ENCODE results near the gene FBXL20.
"Not testable (repeated sequence)": the region's sequence is repeated elsewhere in the genome, so short reads cannot be mapped to it uniquely, and the experiment has no call there.

Gene FBXL20

DNA sequence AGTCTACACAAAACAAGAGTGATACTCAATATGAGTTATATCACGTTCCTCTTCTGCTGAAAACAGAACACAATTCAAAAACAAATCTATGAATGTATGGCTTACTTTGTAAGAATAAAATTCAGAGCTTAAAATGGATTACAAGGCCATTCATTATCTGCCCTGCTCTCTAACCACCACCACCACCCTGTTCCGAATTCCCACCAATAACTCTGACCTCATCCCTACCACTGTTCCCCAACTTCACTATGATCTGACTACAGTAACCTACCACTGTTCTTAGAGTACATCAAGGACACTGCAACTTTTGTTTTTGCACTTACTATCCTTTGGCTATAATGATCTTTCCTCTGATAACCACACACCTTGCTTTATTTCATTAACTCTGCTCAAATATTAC, 21.3 kb downstream of the FBXL20 start:
- no peak for DNase-seq

DNA sequence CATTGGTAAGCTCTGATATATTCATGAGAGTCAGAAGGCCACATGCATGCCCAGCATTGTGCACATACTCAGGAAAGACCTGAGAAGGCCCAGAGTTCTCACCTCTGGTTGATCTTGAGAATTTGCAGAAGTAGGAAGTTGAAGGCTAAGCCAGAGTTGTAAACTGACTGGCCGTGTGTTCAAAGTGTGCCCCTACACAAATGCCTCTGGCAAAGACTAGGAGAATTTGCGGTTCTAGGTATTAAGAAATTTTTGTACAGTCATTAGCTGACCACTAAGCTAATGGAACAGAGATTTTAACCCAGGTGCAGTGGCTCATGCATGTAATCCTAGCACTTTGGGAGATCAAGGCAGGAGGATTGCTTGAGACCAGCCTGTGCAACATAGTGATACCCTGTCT, 25.0 kb downstream of the FBXL20 start:
- no peak for DNase-seq

DNA sequence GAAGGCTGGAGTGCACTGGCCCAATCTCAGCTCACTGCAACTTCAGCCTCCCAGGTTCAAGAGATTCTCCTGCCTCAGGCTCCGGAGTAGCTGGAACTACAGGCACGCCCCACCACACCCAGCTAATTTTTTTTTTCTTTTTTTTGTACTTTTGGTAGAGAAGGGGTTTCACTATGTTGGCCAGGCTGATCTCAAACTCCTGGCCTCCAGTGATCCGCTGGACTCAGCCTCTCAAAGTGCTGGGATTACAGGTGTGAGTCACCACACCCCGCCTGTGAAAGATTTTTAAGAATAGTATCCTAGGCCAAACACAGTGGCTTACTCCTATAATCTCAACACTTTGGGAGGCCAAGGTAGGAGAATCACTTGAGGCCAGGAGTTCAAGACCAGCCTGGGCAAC, 33.6 kb downstream of the FBXL20 start:
- not testable (repeated sequence) for DNase-seq

DNA sequence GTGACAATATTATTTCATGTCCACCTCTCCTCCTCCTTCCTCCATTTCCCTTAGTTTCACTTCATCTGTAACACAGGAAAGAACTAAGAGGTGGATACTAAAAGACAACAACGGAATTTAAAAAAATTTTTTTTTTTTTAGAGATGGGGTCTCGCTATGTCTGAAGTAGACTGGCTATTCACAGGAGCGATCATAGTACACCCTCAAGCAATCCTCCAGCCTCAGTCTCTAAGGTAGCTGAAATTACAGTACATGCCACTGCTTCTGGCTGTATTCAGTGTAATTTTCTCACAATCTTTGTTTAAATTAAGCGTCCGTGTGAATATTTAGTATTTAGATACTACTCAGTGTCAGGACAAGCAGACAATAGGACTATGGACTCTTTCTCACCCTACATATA, 35.6 kb downstream of the FBXL20 start:
- no peak for DNase-seq

DNA sequence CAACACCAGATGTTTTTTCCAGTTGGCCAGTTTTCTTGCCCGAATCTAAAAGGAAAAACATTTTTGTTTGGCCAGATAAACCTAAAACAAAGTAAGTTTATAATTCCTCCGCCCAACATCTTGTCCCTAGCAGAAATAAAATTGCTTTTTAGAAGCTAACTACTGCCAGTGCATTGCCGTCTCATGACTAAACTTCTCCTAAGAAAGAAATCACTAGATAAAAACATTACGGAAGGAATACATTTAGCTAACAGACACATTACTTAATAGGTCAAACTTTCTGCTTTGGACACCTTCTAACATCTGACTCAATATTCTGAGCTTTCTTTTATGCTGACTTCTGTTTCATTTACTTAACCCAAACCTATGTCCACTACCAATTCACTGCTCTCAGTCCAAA, 36.2 kb downstream of the FBXL20 start:
- DNase-seq, result no peak

DNA sequence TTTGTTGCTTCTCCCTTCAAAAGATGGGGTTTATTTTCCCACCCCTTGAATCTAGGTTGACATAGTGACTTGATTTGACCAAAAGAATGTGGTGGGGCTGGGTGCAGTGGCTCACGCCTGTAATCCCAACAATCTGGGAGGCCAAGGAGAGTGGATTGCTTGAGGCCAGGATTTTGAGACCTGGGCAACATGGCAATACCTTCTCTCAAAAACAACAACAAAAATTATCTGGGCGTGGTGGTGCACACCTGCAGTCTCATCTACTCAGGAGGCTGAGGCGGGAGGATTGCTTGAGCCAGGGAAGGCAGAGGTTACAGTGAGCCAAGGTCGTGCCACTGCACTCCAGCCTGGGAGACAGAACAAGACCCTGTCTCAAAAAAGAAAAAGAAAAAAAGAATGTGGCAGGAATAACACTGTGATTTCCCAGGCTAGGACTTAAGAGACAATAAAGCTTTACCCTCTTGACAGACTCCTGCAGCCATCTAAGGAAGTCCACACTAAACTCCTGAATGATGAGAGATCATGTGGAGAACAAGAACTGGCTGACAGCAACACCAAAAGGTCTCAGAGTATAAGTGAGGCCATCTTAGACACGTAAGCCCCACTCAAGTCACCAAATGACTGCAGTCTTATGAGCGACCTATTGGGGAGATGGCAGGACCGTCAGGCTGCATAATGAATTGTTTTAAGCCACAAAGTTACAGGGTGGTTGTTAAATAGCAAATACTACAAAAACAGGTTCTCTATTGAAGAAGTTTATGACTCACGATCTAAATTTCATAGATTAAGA, 37.0 kb downstream of the FBXL20 start:
- no peak for DNase-seq

DNA sequence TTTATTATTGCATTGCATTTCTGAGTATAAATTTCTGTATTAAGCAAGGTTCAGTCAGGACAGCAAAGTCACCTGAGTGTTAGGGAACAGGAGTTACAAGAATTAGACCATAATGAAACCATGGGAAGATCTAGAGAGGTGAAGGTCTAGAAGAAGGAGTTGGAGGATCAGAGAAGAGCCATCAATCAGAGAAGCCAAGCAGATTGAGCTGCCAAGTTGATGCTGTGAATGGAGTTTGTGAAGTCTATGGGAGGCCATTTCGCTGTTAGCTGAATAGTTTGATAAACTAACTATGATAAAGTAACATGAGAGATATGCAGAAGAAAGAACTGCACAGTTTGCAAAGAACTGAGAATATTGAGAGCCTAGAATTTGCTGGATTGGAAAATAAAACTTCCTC, 40.4 kb downstream of the FBXL20 start:
- no peak for DNase-seq

DNA sequence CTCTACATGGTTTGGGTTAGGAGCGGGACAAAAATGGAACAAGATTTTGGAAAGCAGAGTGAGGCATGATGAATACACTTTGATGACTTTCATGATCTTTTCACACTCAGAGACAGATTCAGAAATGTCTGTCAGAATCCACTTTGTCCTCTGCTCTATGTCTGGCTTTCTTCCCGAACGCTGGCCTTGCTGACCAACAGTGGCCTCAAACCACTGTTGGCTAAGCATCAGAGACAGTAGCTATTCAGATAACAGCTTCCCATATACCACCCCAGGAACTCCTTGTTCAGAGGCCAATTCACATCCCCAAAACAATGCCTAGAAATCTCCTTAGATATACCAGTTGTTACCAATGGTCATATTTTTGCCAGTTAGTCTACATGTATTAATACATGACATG, 40.9 kb downstream of the FBXL20 start:
- DNase-seq, result no peak

DNA sequence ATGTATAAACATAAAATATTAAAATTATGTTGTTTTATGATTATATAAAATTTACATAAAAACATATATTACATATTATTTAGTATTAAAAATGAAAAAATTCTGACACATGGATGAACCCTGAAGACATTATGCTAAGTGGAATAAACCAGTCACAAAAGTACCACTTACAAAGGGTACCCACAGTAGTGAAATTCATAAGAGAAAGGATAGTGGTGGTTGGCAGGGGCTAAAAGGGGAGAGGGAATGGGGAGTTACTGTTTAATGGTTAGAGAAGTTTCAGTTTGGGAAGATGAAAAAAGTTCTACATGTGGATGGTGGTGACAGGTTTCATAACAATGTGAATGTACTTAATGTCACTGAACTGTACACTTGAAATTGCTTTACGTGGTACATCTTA, 41.4 kb downstream of the FBXL20 start:
- DNase-seq, result no peak

DNA sequence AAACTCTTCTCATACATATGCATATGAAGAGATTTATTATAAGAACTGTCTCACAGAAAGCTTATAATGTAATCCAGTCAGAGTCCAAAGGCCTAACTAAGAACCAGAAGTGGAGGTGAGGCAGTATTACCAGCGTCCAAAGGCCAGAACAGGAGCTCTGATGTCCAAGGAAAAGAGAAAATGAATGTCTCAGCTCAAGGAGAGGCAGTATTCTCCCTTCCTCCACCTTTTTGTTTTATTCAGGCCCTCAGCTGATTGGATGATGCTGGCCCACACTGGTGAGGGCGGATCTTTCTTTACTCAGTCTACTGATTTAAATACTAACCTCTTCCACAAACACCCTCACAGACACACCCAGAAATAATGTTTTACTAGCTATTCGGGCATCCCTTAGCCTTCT, 43.4 kb downstream of the FBXL20 start:
- no peak for DNase-seq

DNA sequence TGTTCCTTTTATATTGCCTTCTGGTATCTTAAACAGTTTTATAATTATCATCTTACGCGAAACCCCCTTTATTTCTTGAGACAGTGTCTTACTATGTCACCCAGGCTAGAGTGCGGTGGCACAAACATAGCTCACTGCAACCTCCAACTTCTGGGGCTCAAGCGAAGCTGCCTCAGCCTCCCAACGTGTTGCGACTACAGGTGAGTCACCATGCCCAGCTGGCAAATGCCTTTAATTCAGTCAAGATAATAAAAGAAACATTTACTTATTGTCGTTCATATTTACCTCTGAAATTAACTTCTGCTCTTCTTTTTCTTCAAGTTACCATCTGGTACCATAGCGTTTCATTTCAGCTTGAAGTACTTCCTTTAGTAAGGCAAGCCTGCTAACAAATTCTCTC, 43.9 kb downstream of the FBXL20 start:
- no peak for DNase-seq

DNA sequence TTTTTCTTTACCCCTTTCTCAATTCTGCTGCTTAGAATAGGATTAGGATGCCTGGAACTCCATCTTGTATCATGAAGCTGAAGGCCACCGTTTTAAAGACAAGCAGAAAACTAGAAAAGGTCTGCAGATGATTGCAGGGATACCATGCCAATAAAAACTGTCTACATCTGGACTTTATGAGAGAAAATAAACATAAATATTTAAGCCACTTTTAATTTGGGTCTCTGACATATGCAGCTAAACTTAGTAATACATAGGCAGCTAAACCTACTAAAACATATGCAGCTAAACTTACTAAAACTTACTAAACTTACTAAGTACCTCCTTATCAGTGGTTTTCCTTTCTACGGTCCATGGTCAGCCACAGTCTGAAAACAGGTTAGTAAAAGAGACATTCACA, 48.4 kb downstream of the FBXL20 start:
- DNase-seq, result no peak

DNA sequence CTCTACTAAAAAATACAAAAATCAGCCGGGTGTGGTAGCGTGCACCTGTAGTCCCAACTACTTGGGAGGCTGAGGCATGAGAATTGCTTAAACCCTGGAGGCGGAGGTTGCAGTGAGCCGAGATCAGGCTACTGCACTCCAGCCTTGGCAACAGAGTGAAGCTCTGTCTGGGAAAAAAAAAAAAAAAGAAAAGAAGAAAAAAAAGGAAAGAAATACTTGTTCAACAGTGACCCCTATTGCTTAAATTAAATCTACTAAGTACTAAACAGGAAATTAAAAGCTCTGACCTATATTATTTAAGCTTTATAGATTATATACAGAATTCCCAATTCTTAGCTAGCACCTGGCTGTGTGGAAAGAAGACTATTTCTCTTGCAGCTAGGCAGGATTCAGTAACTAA, 48.9 kb downstream of the FBXL20 start:
- no peak for DNase-seq

DNA sequence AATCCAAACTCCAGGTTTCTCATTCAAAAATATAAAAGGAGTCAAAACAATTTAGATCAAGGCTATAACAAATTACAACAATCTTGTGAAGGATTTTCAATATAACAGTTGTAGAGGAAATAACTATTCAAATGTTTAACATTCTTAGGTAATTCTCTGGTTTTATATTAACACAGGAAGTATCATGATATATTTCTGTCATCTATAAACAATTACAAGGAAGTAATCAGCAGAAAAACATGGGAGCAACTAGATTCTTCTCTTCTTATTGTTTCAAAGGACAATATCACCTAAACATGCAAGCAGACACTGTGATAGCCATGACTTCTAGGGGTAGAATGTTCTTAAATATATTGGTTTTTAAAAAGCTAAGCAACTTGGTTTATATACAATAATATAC, 49.9 kb downstream of the FBXL20 start:
- no peak for DNase-seq

DNA sequence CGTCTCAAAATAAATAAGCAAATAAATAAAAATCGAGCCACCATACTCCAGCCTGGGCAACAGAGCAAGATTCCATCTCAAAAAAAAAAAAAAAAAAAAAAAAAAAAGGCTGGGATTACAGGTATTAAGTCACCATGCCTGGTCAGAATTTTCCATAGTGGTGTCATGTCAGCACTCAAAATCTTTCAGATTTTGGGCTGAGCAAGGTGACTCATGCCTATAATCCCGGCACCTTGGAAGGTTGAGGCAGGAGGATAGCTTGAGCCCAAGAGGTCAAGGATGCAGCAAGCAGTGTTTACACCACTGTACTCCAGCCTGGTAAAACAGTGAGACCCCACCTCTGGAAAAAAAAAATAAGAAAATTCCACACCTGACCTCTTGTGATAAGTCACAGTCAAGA, 52.2 kb downstream of the FBXL20 start:
- no peak for DNase-seq

DNA sequence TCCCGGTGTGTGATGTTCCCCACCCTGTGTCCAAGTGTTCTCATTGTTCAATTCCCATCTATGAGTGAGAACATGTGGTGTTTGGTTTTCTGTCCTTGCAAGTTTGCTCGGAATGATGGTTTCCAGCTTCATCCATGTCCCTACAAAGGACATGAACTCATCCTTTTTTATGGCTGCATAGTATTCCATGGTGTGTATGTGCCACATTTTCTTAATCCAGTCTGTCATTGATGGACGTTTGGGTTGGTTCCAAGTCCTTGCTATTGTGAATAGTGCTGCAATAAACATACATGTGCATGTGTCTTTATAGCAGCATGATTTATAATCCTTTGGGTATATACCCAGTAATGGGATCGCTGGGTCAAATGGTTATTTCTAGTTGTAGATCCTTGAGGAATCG, 54.6 kb downstream of the FBXL20 start:
- DNase-seq, result not testable (repeated sequence)

DNA sequence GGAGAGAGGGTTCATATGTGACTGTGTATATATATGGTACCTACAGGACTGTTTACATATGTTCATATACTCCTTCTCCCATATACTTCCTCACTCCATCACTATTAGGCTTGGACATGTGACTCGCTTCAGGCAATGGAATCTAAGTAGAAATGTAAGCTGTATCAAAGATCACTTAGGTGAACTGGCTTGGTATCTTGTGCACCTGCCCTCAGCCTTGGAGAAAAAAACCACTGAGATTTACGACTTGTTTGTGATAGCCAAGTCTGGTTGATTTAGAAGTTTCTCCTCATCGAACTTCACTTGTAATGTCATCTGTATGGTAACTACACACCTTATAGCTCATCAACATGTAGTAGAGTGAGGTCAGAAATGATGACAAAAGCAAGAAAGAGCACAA, 59.9 kb downstream of the FBXL20 start:
- DNase-seq, result no peak

DNA sequence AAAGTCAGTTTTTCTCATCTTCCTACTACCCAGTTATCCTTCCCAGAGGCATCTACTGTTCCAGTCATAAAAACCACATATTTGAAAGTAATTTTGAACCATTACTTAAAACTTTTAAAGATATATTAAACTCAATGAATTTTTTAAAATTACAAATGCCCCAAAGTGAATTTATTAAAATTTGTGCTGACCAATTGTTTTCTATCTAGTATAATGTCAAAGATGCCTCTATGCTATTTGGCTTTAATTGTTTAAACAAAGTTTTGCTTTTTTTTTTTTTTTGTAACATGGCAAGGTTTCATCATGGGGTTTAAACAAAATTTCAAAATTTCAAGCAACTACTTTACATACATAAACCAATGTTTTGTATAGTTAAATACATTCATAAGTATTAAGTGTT, 60.7 kb downstream of the FBXL20 start:
- DNase-seq, result no peak

DNA sequence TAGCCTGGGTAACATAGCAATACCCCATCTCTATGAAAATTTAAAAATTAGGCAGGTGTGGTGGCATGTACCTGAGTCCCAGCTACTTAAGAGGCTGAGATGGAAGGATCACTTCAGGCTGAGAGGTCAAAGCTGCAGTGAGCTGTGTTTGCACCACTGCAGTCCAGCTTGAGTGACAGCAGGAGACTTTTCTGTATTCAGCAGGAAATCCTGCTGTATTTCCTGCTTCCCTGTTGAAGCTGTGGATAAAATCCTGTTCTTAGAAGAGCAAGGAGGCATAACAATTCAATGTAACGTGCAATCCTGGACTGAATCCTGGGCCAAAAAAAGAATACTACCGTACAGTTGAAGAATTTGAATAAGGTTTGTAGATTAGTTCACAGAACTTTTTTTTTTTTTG, 62.2 kb downstream of the FBXL20 start:
- no peak for DNase-seq

DNA sequence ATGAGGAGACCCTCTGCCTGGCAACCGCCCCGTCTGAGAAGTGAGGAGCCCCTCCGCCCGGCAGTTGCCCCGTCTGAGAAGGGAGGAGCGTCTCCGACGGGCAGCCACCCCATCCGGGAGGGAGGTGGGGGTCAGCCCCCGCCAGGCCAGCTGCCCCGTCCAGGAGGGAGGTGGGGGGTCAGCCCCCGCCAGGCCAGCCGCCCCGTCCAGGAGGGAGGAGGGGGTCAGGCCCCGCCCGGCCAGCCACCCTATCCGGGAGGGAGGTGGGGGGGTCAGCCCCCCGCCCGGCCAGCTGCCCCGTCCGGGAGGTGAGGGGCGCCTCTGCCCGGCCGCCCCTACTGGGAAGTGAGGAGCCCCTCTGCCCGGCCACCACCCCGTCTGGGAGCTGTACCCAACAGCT, 63.8 kb downstream of the FBXL20 start:
- DNase-seq, result not testable (repeated sequence)

DNA sequence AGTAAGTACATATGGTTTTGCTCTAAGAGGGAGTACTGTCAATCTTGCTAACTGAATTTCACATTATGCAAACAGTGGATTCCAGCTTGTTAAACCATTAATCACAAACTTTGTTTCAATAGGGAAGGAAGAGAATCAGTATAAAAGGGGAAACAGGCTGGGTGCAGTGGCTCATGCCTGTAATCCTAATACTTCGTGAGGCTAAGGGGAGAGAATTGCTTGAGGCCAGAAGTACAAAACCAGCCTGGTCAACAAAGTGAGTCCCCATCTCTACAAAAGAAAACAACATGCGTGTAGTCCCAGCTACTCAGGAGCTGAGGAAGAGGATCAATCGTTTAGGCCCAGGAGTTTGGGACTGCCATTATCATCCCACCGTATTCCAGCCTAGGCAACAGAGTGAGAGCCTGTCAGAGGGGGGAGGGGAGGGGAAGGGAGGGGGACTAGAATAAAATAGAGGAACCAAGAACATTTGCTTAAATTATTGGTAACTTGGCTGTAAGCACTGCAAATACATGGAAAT, 65.7 kb downstream of the FBXL20 start:
- DNase-seq, result peak; percentile 31 to 76

DNA sequence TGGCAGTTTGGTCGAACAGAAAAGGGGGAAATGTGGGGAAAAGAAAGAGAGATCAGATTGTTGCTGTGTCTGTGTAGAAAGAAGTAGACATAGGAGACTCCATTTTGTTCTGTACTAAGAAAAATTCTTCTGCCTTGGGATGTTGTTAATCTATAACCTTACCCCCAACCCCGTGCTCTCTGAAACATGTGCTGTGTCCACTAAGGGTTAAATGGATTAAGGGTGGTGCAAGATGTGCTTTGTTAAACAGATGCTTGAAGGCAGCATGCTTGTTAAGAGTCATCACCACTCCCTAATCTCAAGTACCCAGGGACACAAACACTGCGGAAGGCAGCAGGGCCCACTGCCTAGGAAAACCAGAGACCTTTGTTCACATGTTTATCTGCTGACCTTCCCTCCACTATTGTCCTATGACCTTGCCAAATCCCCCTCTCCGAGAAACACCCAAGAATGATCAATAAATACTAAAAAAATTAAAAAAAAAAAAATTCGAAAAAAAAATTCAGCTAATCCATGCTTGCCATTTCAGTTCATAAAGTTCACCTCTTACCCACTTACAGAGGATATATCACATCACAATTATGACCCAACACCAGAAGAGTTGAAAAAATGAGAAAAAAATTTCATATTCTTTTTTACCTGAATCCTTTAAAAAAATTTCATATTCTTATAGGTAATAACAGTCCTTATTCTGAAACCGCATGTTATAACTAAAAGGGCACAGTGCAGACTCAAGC, 67.2 kb downstream of the FBXL20 start:
- DNase-seq, result not testable (repeated sequence)

DNA sequence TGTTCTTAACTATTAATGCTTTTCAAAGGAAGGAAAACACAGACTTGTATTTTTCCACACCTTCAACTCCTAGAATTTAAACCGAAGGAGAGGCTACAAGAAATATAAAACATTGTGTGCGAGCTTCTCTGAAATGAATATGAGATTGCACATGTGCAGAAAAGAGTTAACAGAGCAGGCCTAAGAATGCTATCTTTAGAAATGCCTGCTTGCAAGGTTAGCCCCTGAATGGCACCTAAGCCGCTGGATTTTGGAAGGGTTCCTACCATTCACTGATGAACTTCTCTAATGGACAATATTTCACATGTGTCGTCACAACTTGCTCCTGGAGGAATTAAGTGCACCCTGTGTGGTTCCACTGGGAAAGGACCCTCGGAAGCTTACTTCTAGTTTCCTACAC, 69.3 kb downstream of the FBXL20 start:
- no peak for DNase-seq

DNA sequence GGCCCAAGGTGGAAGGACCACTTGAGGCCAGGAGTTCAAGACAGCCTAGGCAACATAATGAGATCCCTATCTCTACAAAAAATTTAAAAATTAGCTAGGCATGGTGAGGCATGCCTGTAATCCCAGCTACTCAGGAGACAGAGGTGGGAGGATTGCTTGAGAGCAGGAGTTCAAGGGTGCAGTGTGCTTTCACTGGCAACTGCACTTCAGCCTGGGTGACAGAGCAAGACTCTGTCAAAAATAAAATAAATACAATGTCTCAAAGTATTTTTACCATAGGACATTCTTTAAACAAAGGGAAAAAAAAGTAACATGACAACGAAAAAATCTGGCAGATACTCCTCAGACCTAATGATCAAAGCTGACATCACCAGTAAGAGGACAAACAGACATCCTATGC, 72.6 kb downstream of the FBXL20 start:
- DNase-seq, result no peak

DNA sequence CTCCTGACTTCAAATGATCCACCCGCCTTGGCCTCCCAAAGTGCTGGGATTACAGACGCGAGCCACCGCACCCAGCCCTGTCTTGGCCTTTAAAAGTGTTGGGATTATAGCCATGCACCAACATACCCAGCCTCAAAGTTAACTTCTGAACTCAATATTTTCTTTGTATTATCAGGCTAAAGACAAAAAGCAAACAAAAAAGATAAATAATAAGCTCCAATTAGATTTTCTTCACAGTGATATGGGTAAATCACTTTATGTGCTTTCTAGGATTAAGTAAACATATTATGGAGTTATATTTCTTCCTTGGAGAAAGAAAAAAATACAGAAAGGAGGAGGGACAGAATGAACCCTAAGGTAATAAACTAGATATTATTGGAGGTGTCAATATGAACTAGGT, 74.3 kb downstream of the FBXL20 start:
- no peak for DNase-seq
